Activated T-helper 1 cell treated with Interleukin-2 at 50 U/mL for 16 hours (primary cell): ENCODE measurements around the gene DEAF1.

Source experiments
- DNase-seq: peaks from one replicate; pipeline ENCODE4 v3.0.0-alpha.2; 2020; ENCODE audit warnings: low read depth

The DEAF1 gene

DNA sequence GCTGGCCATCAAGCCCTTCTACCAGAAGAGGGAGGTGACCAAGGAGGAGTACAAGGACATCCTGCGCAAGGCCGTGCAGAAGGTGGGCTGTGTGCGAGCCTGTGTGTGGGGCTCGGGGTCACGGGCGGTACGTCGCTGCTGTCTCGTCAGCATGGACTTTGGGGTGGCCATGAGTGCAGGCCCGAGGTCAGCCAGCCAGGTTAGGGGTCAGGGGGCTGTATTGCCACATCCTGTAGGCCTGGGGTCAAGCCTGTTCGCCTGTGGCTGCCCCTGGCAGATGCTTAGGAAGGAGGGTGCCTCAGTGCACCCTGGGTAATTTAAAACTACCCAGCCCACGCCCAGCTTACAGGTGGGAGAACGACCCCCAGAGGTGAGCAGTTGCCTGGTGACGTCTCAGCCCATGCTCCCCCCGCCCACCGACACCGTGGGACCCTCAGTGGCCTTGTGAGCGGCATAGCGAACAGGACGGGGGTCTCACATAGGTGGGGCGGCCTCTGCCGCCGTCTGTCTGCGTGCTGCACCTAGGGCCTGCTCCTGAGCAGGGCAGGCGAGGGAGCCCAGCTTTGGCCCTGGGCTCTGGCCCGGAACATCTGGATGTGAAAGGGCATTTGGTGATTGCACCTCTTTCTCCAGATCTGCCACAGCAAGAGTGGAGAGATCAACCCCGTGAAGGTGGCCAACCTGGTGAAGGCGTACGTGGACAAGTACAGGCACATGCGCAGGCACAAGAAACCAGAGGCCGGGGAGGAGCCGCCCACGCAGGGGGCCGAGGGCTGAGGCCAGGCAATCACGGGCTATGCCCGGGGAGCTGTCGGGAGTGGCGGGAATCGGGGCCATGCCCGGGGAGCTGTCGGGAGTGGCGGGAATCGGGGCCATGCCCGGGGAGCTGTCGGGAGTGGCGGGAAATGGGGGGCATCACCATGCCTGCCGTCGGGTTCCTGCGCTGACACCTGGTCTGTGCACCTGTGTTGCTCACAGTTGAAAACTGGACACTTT, 83.7 kb downstream of the DEAF1 start:
- no peak for DNase-seq

DNA sequence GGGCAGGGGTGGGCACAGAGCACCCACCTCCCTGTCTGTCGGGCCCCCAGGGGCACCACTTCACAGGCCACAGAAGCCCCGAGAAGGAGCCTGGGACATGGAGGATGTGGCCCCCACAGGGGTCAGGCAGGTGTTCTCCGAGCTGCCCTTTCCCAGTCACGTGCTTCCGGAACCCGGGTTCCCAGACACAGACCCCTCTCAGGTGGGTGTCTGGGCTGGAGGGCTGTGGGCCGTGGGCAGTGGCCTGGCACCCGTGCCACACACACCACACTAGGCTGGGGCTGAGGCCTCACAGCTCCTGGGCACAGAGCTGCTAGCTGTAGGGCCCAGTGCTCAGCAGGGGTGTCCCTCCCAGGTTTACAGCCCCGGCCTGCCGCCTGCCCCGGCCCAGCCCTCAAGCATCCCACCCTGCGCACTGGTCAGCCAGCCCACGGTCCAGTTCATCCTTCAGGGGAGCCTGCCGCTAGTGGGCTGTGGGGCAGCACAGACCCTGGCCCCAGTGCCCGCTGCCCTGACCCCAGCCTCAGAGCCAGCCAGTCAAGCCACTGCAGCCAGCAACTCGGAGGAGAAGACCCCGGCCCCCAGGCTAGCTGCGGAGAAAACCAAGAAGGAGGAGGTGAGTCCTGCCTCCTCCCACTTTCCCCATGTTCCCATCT, 84.7 kb downstream of the DEAF1 start:
- DNase-seq = no peak

DNA sequence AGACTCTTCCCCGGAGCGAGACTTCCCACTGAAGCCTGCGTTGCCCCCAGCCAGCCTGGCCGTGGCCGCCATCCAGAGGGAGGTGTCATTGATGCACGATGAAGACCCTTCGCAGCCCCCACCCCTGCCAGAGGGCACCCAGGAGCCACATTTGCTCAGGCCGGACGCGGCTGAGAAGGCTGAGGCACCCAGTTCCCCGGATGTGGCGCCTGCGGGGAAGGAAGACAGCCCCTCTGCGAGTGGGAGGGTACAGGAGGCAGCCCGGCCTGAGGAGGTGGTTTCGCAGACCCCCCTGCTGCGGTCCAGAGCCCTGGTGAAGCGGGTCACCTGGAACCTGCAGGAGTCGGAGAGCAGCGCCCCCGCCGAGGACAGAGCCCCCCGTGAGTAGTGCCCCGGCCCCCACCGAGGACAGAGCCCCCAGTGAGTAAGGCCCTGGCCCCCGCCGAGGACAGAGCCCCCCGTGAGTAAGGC, 85.6 kb downstream of the DEAF1 start:
- no peak for DNase-seq

DNA sequence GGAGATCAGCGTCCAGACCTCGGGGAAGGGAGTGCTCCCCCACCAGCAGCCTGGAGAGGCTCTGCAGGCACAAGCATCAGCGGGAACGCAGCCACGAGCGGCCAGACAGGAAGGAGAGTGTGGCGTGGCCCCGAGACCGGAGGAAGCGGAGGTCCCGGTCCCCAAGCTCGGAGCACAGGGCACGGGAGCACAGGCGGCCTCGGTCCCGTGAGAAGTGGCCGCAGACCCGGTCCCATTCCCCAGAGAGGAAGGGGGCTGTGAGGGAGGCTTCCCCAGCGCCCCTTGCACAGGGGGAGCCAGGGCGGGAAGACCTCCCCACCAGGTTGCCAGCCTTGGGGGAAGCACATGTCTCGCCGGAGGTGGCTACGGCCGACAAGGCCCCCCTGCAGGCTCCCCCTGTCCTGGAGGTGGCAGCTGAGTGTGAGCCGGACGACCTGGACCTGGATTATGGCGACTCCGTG, 86.2 kb downstream of the DEAF1 start:
- no peak for DNase-seq

DNA sequence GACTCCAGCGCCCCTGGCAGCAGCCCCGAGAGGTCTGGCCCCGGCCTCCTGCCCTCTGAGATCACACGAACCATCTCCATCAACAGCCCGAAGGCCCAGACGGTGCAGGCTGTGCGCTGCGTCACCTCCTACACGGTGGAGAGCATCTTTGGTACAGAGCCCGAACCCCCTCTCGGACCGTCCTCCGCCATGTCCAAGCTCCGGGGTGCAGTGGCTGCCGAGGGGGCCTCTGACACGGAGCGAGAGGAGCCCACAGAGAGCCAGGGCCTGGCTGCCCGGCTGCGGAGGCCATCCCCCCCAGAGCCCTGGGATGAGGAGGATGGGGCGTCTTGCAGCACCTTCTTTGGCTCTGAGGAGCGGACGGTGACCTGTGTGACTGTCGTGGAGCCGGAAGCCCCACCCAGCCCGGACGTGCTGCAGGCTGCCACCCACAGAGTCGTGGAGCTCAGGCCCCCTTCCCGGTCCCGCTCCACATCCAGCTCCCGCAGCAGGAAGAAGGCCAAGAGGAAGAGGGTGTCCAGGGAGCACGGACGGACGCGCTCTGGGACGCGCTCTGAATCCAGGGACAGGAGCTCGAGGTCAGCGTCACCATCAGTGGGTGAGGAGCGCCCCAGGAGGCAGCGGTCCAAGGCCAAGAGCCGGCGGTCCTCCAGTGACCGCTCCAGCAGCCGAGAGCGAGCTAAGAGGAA, 86.9 kb downstream of the DEAF1 start:
- DNase-seq = no peak

DNA sequence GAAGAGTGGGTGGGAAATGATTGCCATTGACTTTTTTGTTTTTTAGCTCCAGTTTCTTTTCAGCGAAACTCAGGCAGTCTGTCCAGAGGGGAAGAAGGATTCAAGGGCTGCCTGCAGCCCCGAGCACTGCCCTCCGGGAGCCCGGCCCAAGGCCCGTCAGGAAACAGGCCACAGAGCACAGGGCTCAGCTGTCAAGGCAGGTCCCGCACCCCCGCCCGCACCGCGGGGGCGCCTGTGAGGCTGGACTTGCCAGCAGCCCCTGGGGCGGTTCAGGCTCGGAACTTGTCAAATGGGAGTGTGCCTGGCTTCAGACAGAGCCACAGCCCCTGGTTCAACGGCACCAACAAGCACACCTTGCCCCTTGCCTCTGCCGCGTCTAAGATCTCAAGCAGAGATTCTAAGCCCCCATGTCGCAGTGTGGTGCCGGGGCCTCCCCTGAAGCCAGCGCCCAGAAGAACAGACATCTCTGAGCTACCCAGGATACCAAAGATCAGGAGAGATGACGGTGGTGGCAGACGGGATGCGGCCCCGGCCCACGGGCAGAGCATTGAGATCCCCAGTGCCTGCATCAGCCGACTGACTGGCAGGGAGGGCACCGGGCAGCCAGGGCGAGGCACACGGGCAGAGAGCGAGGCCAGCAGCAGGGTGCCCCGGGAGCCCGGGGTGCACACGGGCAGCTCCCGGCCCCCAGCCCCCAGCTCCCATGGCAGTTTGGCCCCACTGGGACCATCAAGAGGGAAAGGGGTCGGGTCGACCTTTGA, 87.8 kb downstream of the DEAF1 start:
- no peak for DNase-seq

DNA sequence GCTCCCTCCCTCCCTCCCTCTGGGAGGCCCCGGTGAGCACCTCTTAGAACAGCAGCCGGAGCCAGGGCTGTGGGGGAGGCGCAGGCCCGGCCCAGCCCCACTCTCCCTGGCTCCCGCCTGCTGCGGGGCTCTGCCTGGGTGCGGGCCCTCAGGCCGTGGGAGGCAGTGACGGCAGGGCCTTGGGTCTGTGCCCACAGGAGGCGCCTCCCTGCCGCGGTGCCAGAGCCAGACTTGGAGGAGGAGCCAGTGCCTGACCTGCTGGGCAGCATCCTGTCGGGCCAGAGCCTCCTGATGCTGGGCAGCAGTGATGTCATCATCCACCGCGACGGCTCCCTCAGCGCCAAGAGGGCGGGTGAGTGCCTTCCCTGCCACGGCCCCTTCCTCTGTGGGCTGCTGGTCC, 88.8 kb downstream of the DEAF1 start:
- DNase-seq = no peak

DNA sequence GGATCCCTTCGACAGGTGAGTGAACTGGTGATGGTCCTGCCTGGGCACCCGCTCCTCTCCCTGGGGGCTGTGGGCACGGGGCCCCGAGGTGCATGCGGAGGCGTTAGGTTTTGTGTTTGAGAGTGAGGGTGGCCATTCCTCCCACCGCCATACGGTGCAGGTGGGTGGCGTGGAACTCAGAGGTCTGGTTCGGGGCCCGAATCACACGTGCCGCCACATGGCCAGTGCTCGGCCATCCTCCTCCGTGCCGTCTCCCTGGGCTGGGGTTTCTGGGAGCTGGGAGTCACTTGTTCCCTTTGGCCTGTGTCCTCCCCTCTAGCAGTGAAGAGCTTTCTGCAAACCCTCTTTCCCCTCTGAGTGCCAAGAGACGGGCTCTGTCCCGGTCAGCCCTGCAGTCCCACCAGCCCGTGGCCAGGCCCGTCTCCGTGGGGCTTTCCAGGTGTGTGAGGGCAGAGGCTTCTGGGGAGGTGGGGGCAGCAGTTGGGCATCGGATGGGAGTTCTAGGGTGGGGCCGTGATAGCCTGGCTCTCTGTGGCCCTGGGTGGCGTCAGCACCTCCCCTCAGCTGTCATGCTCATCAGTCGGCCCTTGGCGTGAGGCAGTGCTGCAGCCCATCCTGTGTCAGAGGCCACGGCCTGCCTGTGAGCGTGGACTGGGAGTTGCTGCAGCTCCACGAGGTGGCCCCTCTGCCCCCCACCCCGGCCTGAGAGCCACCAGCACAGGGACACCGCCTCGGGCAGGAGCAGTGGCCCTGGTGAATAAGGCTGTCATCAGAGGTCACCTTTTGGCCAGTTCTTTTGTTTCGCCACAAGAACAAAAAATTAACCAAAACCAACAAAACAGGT, 89.5 kb downstream of the DEAF1 start:
- DNase-seq = no peak

DNA sequence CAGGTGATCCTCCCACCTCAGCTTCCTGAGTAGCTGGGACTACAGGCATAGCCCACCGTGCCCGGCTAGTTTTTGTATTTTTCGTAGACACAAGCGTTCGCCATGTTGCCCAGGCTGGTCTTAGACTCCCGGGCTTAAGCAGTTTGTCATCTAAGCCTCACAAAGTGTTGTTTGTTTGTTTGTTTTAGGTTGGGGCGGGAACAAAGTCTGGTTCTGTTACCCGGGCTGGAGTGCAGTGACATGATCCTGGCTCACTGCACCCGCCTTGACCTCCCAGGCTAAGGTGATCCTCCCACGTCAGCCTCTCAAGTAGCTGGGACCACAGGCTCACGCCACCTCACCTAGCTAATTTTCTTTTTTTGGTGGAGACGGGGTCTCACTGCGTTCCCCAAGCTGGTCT, 91.9 kb downstream of the DEAF1 start:
- DNase-seq = no peak

DNA sequence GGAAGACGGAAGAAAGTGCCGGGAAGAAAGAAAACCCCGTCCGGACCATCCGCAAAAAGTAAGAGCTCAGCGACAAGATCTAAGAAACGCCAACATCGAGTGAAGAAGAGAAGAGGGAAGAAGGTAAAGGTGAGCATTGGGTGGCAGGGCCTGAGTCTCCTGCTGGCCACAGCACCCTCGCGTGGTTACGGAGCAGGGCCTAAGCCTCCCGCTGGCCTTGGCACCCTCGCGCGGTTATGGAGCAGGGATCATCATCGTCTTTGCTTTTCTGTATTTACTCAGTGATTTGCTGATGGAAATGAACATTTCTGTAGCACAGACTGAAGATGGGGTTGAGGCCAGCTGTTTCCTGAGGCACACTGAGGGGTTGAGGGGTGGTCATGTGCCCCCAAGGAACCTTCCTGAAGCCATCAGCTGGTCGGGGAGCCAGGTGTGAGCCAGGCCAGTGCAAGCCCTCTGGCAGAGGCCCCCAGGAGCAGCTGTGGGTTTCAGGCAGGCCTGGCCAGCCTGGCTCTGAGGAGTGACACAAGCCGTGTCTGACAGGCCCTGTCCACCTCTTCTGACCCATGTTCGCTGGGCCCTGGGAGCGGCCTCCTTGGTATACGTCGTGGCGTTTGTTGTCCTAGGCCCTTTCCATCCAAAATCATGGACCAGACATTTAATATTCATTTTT, 93.3 kb downstream of the DEAF1 start:
- no peak for DNase-seq

DNA sequence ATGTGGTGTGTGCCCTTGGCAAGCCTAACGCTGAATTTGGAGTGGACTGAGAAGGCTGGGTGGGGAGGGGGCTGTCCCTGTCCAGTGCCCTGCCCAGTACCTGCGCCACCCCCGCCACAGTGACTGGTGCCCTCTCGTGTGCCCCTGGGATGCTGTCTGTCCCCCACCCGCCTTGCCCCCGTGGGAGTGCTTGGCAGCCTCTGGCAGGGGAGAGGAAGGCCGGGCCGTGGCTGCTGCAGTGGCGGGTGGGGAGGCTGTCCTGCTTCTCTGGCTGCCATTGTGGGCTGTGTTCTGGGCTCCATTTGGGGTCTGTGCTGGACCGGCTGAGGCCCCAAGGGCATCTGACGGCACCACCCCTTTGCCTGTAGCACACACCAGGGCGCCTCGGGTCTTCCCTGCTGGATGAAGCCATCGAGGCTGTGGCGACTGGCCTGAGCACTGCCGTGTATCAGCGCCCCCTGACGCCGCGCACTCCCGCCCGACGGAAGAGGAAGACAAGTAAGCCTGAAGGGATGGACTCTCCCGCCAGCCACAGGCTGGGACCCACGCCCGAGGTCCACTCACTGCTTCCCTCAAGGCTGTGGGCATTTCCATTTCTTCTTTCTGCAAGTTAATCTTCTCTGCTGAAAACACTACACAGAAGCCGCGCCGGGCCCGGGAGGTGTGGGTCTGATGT, 96.9 kb downstream of the DEAF1 start:
- DNase-seq = no peak

DNA sequence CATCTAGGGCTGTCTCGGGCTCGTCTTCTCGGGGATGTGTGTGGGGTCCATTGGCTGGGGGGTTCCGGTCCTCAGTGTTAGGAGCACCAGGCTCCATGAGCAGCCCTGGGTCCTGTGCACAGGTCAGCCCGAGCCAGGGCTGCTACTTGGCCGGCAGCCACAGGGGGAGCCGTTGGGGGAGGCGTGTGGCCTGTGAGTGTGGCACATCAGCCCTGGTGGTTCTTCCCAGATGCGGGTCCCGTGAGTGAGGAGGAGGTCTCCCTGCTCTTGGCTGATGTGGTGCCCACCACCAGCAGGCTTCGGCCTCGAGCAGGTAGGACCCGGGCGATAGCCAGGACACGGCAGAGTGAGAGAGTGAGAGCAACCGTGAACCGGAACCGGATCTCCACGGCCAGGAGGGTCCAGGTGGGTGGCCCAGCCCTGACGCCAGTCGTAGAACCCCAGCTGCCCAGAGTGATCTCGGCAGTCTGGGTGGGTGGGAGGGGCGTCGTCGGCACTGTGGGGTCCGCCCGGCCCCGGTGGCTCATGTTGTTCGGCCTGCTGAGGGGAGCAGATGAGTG, 97.8 kb downstream of the DEAF1 start:
- DNase-seq = no peak

DNA sequence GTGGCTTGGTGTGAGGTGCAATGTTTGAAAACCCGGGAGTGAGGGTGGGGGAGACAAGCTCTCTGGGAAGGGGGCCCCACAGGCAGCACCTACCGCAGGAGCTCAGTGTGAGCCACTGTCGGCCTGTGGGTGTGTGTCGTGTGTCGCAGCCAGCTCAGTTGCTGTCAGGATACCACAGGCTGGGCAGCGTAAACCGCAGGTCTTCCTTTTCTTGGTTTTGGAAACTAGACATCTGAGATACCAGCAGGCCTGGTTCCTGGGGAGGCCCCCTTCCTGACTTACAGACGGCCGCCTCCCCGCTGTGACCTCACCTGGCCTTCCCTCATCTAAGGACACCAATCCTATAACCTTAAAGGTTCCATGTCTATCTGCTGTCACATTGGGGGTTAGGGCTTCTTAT, 98.6 kb downstream of the DEAF1 start:
- no peak for DNase-seq

DNA sequence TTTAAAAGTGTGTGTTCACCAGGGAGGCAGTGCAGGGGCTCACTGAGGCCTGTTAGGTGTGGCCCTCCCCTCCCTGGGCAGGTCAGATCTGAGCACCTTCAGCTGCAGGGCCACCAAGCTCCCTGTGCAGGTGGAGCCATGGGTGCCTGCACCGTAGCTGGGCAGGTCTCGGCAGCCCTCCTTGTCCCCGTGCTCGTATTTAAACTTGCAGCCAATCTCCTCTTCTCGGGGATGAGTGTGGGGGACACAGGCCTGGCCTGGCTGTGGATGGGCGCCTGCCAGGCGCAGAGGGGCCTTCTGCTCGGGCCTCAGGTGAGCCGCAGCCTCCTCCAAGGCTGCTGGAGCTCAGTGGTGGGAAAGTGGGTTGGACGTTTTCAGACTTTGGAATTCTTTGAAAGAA, 99.6 kb downstream of the DEAF1 start:
- DNase-seq = no peak
